ENCODE results near the gene KCNH6.

KCNH6 gene

GRCh38 chr17:63558441-63558840 is 35.3 kb downstream of the KCNH6 start:
- H3K4me1 ChIP-seq (ENCODE audit: insufficient read depth, low read length): peaks cover 16% of the 10 kb centered on the region
- no peak for ATAC-seq (ENCODE audit: insufficient read depth, low read depth)
- TF ChIP-seq, protein P1, sequence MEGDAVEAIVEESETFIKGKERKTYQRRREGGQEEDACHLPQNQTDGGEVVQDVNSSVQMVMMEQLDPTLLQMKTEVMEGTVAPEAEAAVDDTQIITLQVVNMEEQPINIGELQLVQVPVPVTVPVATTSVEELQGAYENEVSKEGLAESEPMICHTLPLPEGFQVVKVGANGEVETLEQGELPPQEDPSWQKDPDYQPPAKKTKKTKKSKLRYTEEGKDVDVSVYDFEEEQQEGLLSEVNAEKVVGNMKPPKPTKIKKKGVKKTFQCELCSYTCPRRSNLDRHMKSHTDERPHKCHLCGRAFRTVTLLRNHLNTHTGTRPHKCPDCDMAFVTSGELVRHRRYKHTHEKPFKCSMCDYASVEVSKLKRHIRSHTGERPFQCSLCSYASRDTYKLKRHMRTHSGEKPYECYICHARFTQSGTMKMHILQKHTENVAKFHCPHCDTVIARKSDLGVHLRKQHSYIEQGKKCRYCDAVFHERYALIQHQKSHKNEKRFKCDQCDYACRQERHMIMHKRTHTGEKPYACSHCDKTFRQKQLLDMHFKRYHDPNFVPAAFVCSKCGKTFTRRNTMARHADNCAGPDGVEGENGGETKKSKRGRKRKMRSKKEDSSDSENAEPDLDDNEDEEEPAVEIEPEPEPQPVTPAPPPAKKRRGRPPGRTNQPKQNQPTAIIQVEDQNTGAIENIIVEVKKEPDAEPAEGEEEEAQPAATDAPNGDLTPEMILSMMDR (IDR thresholded peaks at IDR 0.05; ENCODE audit: borderline replicate concordance, extremely low read depth, low read length, poor library complexity, severe bottlenecking): no peak
- no peak for TF ChIP-seq EZH2 (IDR thresholded peaks at IDR 0.05; ENCODE audit: borderline replicate concordance, low read depth, low read length, severe bottlenecking)

GRCh38 chr17:63561819-63562218 is 38.7 kb downstream of the KCNH6 start:
- H3K27ac ChIP-seq (ENCODE audit: low read length): no peak overlapping the region
- TF ChIP-seq, protein P1 (IDR thresholded peaks at IDR 0.05; ENCODE audit: borderline replicate concordance, extremely low read depth, low read length, poor library complexity, severe bottlenecking): no peak
- no peak for TF ChIP-seq EZH2 (IDR thresholded peaks at IDR 0.05; ENCODE audit: borderline replicate concordance, low read depth, low read length, severe bottlenecking)
- peaks cover 64% of the 10 kb centered on the region for H4K20me1 ChIP-seq (ENCODE audit: insufficient read depth, low read length)
- no peaks in the 10 kb centered on the region for H3K27me3 ChIP-seq (ENCODE audit: insufficient read depth, low read length, poor library complexity)
- peaks cover 2% of the 10 kb centered on the region; the same call in 1 of the 2 replicates for H3K4me1 ChIP-seq (ENCODE audit: insufficient read depth, low read length)
- ATAC-seq (ENCODE audit: insufficient read depth, low read depth): no peak
- peaks cover 96% of the 10 kb centered on the region for H3K79me2 ChIP-seq (ENCODE audit: insufficient read depth, low read length)
- no peak overlapping the region for H3K9ac ChIP-seq (ENCODE audit: low read depth, low read length)
- H3K9me3 ChIP-seq (ENCODE audit: insufficient read depth, low read length, severe bottlenecking): no peaks in the 10 kb centered on the region
- no peak for DNase-seq
- no peak overlapping the region for H2AFZ ChIP-seq (ENCODE audit: low read depth, low read length)
- H3K4me3 ChIP-seq (ENCODE audit: low read depth in 1 of 2, low read length in 2 of 2): no peak overlapping the region
- H3K4me2 ChIP-seq (ENCODE audit: insufficient read depth, low read length): no peak overlapping the region
- peaks cover 3% of the 10 kb centered on the region; the same call in 1 of the 2 replicates for H3K36me3 ChIP-seq (ENCODE audit: insufficient read depth, low read length)

More at GRCh38 chr17:63558441-63558840, 35.3 kb downstream of the KCNH6 start:
- H3K4me3 ChIP-seq (ENCODE audit: low read depth in 1 of 2, low read length in 2 of 2): no peak overlapping the region
- no peaks in the 10 kb centered on the region for H3K27me3 ChIP-seq (ENCODE audit: insufficient read depth, low read length, poor library complexity)
- no peak overlapping the region for H2AFZ ChIP-seq (ENCODE audit: low read depth, low read length)
- no peak for DNase-seq
- no peak overlapping the region for H3K9ac ChIP-seq (ENCODE audit: low read depth, low read length)
- no peak overlapping the region for H3K4me2 ChIP-seq (ENCODE audit: insufficient read depth, low read length)
- no peaks in the 10 kb centered on the region for H3K9me3 ChIP-seq (ENCODE audit: insufficient read depth, low read length, severe bottlenecking)
- H3K36me3 ChIP-seq (ENCODE audit: insufficient read depth, low read length): peaks cover 14% of the 10 kb centered on the region; the same call in 1 of the 2 replicates
- peaks cover 79% of the 10 kb centered on the region for H4K20me1 ChIP-seq (ENCODE audit: insufficient read depth, low read length)
- peaks cover 96% of the 10 kb centered on the region for H3K79me2 ChIP-seq (ENCODE audit: insufficient read depth, low read length)
- no peak overlapping the region for H3K27ac ChIP-seq (ENCODE audit: low read length)

GRCh38 chr17:63563339-63563738 is 40.2 kb downstream of the KCNH6 start:
- peaks cover 3% of the 10 kb centered on the region; the same call in 1 of the 2 replicates for H3K36me3 ChIP-seq (ENCODE audit: insufficient read depth, low read length)
- no peaks in the 10 kb centered on the region for H3K9me3 ChIP-seq (ENCODE audit: insufficient read depth, low read length, severe bottlenecking)
- peaks cover 2% of the 10 kb centered on the region; the same call in 1 of the 2 replicates for H3K4me1 ChIP-seq (ENCODE audit: insufficient read depth, low read length)
- no peaks in the 10 kb centered on the region for H3K27me3 ChIP-seq (ENCODE audit: insufficient read depth, low read length, poor library complexity)
- peaks cover 96% of the 10 kb centered on the region for H3K79me2 ChIP-seq (ENCODE audit: insufficient read depth, low read length)
- DNase-seq: no peak
- H3K4me3 ChIP-seq (ENCODE audit: low read depth in 1 of 2, low read length in 2 of 2): no peak overlapping the region
- H4K20me1 ChIP-seq (ENCODE audit: insufficient read depth, low read length): peaks cover 61% of the 10 kb centered on the region
- no peak overlapping the region for H3K9ac ChIP-seq (ENCODE audit: low read depth, low read length)
- no peak overlapping the region for H3K27ac ChIP-seq (ENCODE audit: low read length)
- ATAC-seq (ENCODE audit: insufficient read depth, low read depth): no peak
- no peak overlapping the region for H3K4me2 ChIP-seq (ENCODE audit: insufficient read depth, low read length)
- H2AFZ ChIP-seq (ENCODE audit: low read depth, low read length): no peak overlapping the region
- TF ChIP-seq, protein P1 (IDR thresholded peaks at IDR 0.05; ENCODE audit: borderline replicate concordance, extremely low read depth, low read length, poor library complexity, severe bottlenecking): no peak
- no peak for TF ChIP-seq EZH2 (IDR thresholded peaks at IDR 0.05; ENCODE audit: borderline replicate concordance, low read depth, low read length, severe bottlenecking)

Data from DND-41 (cell line).